OCI-LY7 (cell line): Measurements from ENCODE around the gene PFKFB3. TPM values are rescaled to one million over a fixed set of nuclear protein-coding genes. Genes with fewer than 3 reads are reported as not detected.

Source experiments
- BruUV-seq: library from RNA; stranded (reverse); fragments of 400-500 nt; replicated peaks from 2 replicates; lab custom pipeline; 2021; lab: Mats Ljungman, UMichigan
- CTCF ChIA-PET: fragments of 300-600 bp; sonication (Branson Sonifier 250); formaldehyde crosslinking; loops from one replicate; lab custom pipeline; 2022; ENCODE audit warnings: antibody characterized with exemption; ENCODE audit not compliant: unreplicated experiment; lab: Charles Lee
- POLR2A ChIA-PET: fragments of 300-600 bp; sonication (Branson Sonifier 250); formaldehyde crosslinking; loops from one replicate; lab custom pipeline; 2022; ENCODE audit warnings: antibody characterized with exemption; lab: Charles Lee
- DNase-seq: peaks from one replicate; pipeline ENCODE4 v3.0.0-alpha.2; 2015; ENCODE audit warnings: low spot score
- H2AFZ ChIP-seq: fragments of 200-600 bp; sonication (generic), shearing (Covaris generic); 2 replicates; pipeline ENCODE4 v1.6.1; 2014; ENCODE audit warnings: mild to moderate bottlenecking, antibody characterized with exemption, low read length, moderate library complexity
- H3K27ac ChIP-seq: fragments of 200-600 bp; sonication (generic); 2 replicates; pipeline ENCODE4 v1.5.1; 2014; ENCODE audit warnings: mixed run types, low read depth, mild to moderate bottlenecking, moderate library complexity, low read length, inconsistent platforms; ENCODE audit not compliant: poor library complexity, severe bottlenecking
- H3K36me3 ChIP-seq: fragments of 200-600 bp; sonication (generic); 2 replicates; pipeline ENCODE4 v1.6.1; 2014; ENCODE audit warnings: mild to moderate bottlenecking, antibody characterized with exemption, low read length, moderate library complexity, mixed read lengths; ENCODE audit not compliant: insufficient read depth
- H3K4me1 ChIP-seq: fragments of 200-600 bp; sonication (generic); 2 replicates; pipeline ENCODE4 v1.5.1; 2014; ENCODE audit warnings: mild to moderate bottlenecking, low read length; ENCODE audit not compliant: insufficient read depth, poor library complexity, severe bottlenecking
- H3K4me2 ChIP-seq: fragments of 200-600 bp; sonication (generic); 2 replicates; pipeline ENCODE4 v1.6.1; 2014; ENCODE audit warnings: mild to moderate bottlenecking, low read length
- H3K4me3 ChIP-seq: fragments of 200-600 bp; sonication (generic); 2 replicates; pipeline ENCODE4 v1.5.1; 2014; ENCODE audit warnings: mild to moderate bottlenecking, low read depth, low read length; ENCODE audit not compliant: poor library complexity, severe bottlenecking
- H3K79me2 ChIP-seq: fragments of 200-600 bp; sonication (generic); 2 replicates; pipeline ENCODE4 v1.6.1; 2016; ENCODE audit warnings: low read depth, mild to moderate bottlenecking, low read length, moderate library complexity, mixed read lengths; ENCODE audit not compliant: insufficient read depth
- H3K9me2 ChIP-seq: fragments of 200-600 bp; sonication (generic); 2 replicates; pipeline ENCODE4 v1.6.1; 2016; ENCODE audit warnings: mild to moderate bottlenecking, low read length, mixed read lengths; ENCODE audit not compliant: insufficient read depth
- H3K9me3 ChIP-seq: fragments of 200-600 bp; sonication (generic); 2 replicates; pipeline ENCODE4 v1.6.1; 2014; ENCODE audit warnings: mild to moderate bottlenecking, mixed run types, low read length, mixed read lengths
- H4K20me1 ChIP-seq: fragments of 200-600 bp; sonication (generic); 2 replicates; pipeline ENCODE4 v1.6.1; 2014; ENCODE audit warnings: mild to moderate bottlenecking, antibody characterized with exemption, low read length, moderate library complexity, mixed read lengths; ENCODE audit not compliant: insufficient read depth
- EZH2phosphoT487 ChIP-seq: fragments of 200-600 bp; sonication (generic); IDR thresholded peaks from 2 replicates; pipeline ENCODE4 v1.6.1; 2018; ENCODE audit warnings: low read depth, borderline replicate concordance, mild to moderate bottlenecking, mixed run types, antibody characterized with exemption, low read length, moderate library complexity, mixed read lengths
- intact Hi-C: fragments of 100-400 bp; cut with micrococcal nuclease; formaldehyde crosslinking; loops from one replicate; pipeline ENCODE4 v1.10.0; 2022; ENCODE audit not compliant: unreplicated experiment
- total RNA-seq, 2 experiments: library from RNA; depleted of rRNA in 1 of 2; stranded (reverse); fragments of >200 nt in 1 of 2; shearing (Covaris generic) in 1 of 2; gene quantifications; 2 replicates each; pipeline ENCODE4 v1.2.3, GENCODE V29; 2014 to 2022
- TF ChIP-seq, protein P1 (sequence below): fragments of 200-600 bp; sonication (generic); conservative IDR thresholded peaks from 2 replicates; pipeline ENCODE4 v1.5.1; 2014; ENCODE audit warnings: mild to moderate bottlenecking, antibody characterized with exemption, low read length, moderate library complexity, mixed read lengths

PFKFB3 gene
- total RNA-seq, 2 experiments from 2014 or later, result 33.7 to 50.7 TPM

DNA sequence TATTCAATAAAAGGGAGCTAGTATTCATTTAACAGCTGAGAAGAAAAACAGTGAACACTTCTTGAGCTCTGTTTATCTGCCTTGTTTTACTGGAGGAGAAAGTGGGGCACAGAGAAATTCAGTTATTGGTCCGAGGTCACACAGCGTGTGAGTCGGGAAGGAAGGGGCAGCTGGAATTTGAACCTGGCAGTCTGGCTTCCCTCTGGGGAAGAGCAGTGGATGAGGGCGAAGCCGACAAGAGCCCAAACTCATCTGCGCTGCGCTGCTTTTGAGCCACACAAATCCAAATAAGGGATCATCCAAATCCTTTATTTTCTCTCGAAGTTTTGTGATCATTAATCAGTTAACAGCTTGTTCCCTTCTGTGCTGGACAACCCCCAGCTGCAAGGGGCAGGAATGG is 23.7 kb upstream of the PFKFB3 start:
- POLR2A ChIA-PET, result interaction anchor here (1.0 kb wide), 1 partner anchor 23 kb away, joined by 4 read pairs; the partner anchor contains the start of gene PFKFB3
- CTCF ChIA-PET, result interaction anchor here (0.6 kb wide), 1 partner anchor 177 kb away, joined by 3 read pairs; no protein-coding TSS in a partner anchor

DNA sequence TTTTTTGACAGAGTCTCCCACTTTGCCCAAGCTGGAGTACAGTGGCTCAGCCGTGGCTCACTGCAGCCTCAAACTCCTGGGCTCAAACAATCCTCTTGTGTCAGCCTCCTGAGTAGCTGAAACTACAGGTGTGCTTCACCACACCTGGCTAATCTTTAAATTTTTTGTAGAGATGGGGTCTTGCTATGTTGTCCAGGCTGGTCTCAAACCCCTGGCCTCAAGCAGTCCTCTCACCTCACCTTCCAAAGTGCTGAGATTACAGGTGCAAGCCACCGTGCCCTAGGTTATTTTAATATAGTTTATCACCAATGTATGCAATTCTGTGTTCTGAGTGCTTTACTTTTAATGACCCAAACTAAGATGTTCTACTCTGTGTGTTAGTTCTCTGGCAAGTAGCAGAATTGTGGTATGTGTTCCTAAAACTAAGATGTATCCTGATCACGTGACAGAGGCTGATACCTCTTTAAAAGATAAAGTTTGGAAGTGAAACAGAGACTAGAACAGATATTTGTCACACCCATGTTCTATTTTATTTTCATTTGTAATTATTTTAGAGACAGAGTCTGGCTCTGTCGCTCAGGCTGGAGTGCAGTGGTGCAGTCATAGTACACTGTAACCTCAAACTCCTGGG is 22.1 kb upstream of the PFKFB3 start:
- Histone ChIP-seq H3K36me3 (no peaks in the 10 kb centered on the region), H3K27ac (no peak overlapping the region), H3K4me3 (no peak overlapping the region), H2AFZ (no peak overlapping the region), H3K9me3 (no peaks in the 10 kb centered on the region), H4K20me1 (no peaks in the 10 kb centered on the region), H3K9me2 (no peaks in the 10 kb centered on the region), H3K79me2 (no peaks in the 10 kb centered on the region), H3K4me1 (peaks cover 8% of the 10 kb centered on the region), H3K4me2 (no peak overlapping the region)
- TF ChIP-seq EZH2phosphoT487, result no peak
- TF ChIP-seq, protein P1, sequence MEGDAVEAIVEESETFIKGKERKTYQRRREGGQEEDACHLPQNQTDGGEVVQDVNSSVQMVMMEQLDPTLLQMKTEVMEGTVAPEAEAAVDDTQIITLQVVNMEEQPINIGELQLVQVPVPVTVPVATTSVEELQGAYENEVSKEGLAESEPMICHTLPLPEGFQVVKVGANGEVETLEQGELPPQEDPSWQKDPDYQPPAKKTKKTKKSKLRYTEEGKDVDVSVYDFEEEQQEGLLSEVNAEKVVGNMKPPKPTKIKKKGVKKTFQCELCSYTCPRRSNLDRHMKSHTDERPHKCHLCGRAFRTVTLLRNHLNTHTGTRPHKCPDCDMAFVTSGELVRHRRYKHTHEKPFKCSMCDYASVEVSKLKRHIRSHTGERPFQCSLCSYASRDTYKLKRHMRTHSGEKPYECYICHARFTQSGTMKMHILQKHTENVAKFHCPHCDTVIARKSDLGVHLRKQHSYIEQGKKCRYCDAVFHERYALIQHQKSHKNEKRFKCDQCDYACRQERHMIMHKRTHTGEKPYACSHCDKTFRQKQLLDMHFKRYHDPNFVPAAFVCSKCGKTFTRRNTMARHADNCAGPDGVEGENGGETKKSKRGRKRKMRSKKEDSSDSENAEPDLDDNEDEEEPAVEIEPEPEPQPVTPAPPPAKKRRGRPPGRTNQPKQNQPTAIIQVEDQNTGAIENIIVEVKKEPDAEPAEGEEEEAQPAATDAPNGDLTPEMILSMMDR, result no peak
- CTCF ChIA-PET, result no interaction called here
- DNase-seq, result no peak
- POLR2A ChIA-PET, result no interaction called here
- no TSS peak for BruUV-seq
- intact Hi-C loops, result no loop called here

More for the DNA sequence above, 23.7 kb upstream of the PFKFB3 start:
- no TSS peak for BruUV-seq
- Histone ChIP-seq H3K27ac (no peak overlapping the region), H3K36me3 (no peaks in the 10 kb centered on the region), H3K9me3 (no peaks in the 10 kb centered on the region), H3K4me2 (no peak overlapping the region), H2AFZ (no peak overlapping the region), H3K4me1 (peaks cover 8% of the 10 kb centered on the region), H3K4me3 (no peak overlapping the region), H3K9me2 (no peaks in the 10 kb centered on the region), H4K20me1 (0 out of 2 replicates have a peak, but pooled peaks cover under 1% of the 10 kb centered on the region), H3K79me2 (no peaks in the 10 kb centered on the region)
- TF ChIP-seq, protein P1, result no peak
- no peak for TF ChIP-seq EZH2phosphoT487
- no peak for DNase-seq
- intact Hi-C loops, result no loop called here

DNA sequence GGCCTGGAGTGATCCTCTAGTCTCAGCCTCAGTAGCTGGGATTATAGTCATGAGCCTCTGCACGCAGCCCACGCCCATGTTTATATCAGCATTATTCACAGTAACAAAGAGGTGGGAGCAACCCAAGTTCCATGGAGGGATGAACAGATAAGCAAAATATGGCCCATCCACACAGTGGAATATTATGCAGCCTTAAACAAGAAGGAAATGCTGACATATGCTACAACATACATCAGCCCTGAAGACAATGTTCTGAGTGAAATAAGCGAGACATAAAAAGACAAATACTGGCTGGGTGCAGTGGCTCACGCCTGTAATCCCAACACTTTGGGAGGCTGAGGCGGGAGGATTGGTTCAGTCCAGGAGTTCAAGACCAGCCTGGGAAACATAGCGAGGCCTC is 21.5 kb upstream of the PFKFB3 start:
- H3K79me2 ChIP-seq, result no peaks in the 10 kb centered on the region
- no peak overlapping the region for H2AFZ ChIP-seq
- POLR2A ChIA-PET, result no interaction called here
- H3K27ac ChIP-seq, result no peak overlapping the region
- H3K4me2 ChIP-seq, result no peak overlapping the region
- no peaks in the 10 kb centered on the region for H3K9me2 ChIP-seq
- no peak for DNase-seq
- H3K36me3 ChIP-seq, result no peaks in the 10 kb centered on the region
- peaks cover 8% of the 10 kb centered on the region for H3K4me1 ChIP-seq
- H4K20me1 ChIP-seq, result no peaks in the 10 kb centered on the region
- CTCF ChIA-PET, result no interaction called here
- TF ChIP-seq, protein P1, result no peak
- no peak for TF ChIP-seq EZH2phosphoT487
- BruUV-seq, result no TSS peak
- intact Hi-C loops, result no loop called here
- no peaks in the 10 kb centered on the region for H3K9me3 ChIP-seq
- H3K4me3 ChIP-seq, result no peak overlapping the region
